ENCODE data around the gene EPHB6. TPM values are rescaled to one million over a fixed set of nuclear protein-coding genes. Genes with fewer than 3 reads are reported as not detected.

The EPHB6 gene
- polyA plus RNA-seq, 1 donor from 2014 or later, result 25.3 TPM

DNA sequence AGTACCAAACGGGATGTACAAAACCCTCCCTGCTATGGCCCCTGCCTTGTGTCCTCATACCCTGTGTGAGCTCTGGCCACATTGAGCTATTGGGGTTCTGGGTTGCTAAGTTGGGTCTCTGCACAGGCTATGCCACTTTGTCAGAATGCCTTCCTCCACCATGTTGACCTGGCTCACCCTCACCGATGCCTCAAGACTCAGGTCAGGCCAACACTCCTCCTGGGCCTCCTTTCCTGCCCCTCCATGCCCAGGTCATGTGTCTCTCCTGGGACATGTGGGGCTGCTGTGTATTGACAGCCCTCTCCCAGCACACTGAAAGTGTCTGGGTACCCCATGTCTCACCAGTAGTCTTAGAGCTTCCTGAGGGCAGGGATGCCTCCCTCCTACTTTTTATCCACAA is 64.0 kb downstream of the EPHB6 start:
- H3K9ac ChIP-seq (ENCODE audit: low read length), result no peak overlapping the region
- no peak overlapping the region for H3K27ac ChIP-seq (ENCODE audit: low read length)
- no peaks in the 10 kb centered on the region for H3K36me3 ChIP-seq (ENCODE audit: insufficient read depth, low read length)
- no peak for TF ChIP-seq SMC3 (conservative IDR thresholded peaks at IDR 0.05; ENCODE audit: poor library complexity)
- no peak for TF ChIP-seq EP300 (conservative IDR thresholded peaks at IDR 0.05; ENCODE audit: poor library complexity, severe bottlenecking)
- TF ChIP-seq MXI1 (conservative IDR thresholded peaks at IDR 0.05; ENCODE audit: poor library complexity, severe bottlenecking), result no peak
- TF ChIP-seq REST (IDR thresholded peaks at IDR 0.05; ENCODE audit: borderline replicate concordance), result no peak
- TF ChIP-seq EZH2 (IDR thresholded peaks at IDR 0.05; ENCODE audit: borderline replicate concordance, insufficient read depth, low read length, poor library complexity, severe bottlenecking), result no peak
- TF ChIP-seq TAF1 (IDR thresholded peaks at IDR 0.05; ENCODE audit: low read depth), result no peak
- no peak for TF ChIP-seq POLR2AphosphoS5 (IDR thresholded peaks at IDR 0.05)
- no peak for TF ChIP-seq RAD21 (conservative IDR thresholded peaks at IDR 0.05)
- TF ChIP-seq CTCF (IDR thresholded peaks at IDR 0.05; ENCODE audit: poor library complexity, severe bottlenecking), result no peak
- H3K9me2 ChIP-seq (ENCODE audit: insufficient read depth, low read length), result no peaks in the 10 kb centered on the region
- H3K27me3 ChIP-seq (ENCODE audit: insufficient read depth, low read depth, low read length), result no peaks in the 10 kb centered on the region
- H3K4me2 ChIP-seq (ENCODE audit: low read length), result no peak overlapping the region
- no peaks in the 10 kb centered on the region for H4K20me1 ChIP-seq (ENCODE audit: insufficient read depth)
- H3K79me2 ChIP-seq (replicated peaks; ENCODE audit: insufficient read depth, low read length), result no peaks in the 10 kb centered on the region
- no peak overlapping the region for H3K4me3 ChIP-seq (ENCODE audit: low read length)
- H3F3A ChIP-seq (ENCODE audit: insufficient read depth, low read length, poor library complexity, severe bottlenecking), result no peaks in the 10 kb centered on the region
- no peaks in the 10 kb centered on the region for H3K9me3 ChIP-seq (ENCODE audit: low read length)
- no peak overlapping the region for H2AFZ ChIP-seq (ENCODE audit: low read depth, low read length)

- no peaks in the 10 kb centered on the region for H3K36me3 ChIP-seq (ENCODE audit: insufficient read depth, low read length)
- no peak overlapping the region for H2AFZ ChIP-seq (ENCODE audit: low read depth, low read length)
- H3K27ac ChIP-seq (ENCODE audit: low read length), result no peak overlapping the region
- H3K79me2 ChIP-seq (replicated peaks; ENCODE audit: insufficient read depth, low read length), result no peaks in the 10 kb centered on the region
- H3K9ac ChIP-seq (ENCODE audit: low read length), result no peak overlapping the region
- TF ChIP-seq EZH2 (IDR thresholded peaks at IDR 0.05; ENCODE audit: borderline replicate concordance, insufficient read depth, low read length, poor library complexity, severe bottlenecking), result no peak
- no peak for TF ChIP-seq SMC3 (conservative IDR thresholded peaks at IDR 0.05; ENCODE audit: poor library complexity)
- no peak for TF ChIP-seq CTCF (IDR thresholded peaks at IDR 0.05; ENCODE audit: poor library complexity, severe bottlenecking)
- no peak for TF ChIP-seq TAF1 (IDR thresholded peaks at IDR 0.05; ENCODE audit: low read depth)
- no peak for TF ChIP-seq MXI1 (conservative IDR thresholded peaks at IDR 0.05; ENCODE audit: poor library complexity, severe bottlenecking)
- no peak for TF ChIP-seq EP300 (conservative IDR thresholded peaks at IDR 0.05; ENCODE audit: poor library complexity, severe bottlenecking)
- no peak for TF ChIP-seq REST (IDR thresholded peaks at IDR 0.05; ENCODE audit: borderline replicate concordance)
- no peak for TF ChIP-seq RAD21 (conservative IDR thresholded peaks at IDR 0.05)
- no peak for TF ChIP-seq POLR2AphosphoS5 (IDR thresholded peaks at IDR 0.05)
- no peaks in the 10 kb centered on the region for H3K9me3 ChIP-seq (ENCODE audit: low read length)
- no peak overlapping the region for H3K4me2 ChIP-seq (ENCODE audit: low read length)
- H3K9me2 ChIP-seq (ENCODE audit: insufficient read depth, low read length), result no peaks in the 10 kb centered on the region
- no peak overlapping the region for H3K4me3 ChIP-seq (ENCODE audit: low read length)
- H4K20me1 ChIP-seq (ENCODE audit: insufficient read depth), result no peaks in the 10 kb centered on the region
- no peaks in the 10 kb centered on the region for H3F3A ChIP-seq (ENCODE audit: insufficient read depth, low read length, poor library complexity, severe bottlenecking)
- H3K27me3 ChIP-seq (ENCODE audit: insufficient read depth, low read depth, low read length), result no peaks in the 10 kb centered on the region
Measured at GRCh38 chr7:142919656-142920055, 64.8 kb downstream of the EPHB6 start.

Data from neural cell (in vitro differentiated cells).